DND-41 (cell line): ENCODE results near the gene ZNF266.

Experiments used
- ATAC-seq: fragments of 200-7000 bp; cut with Tn5 transposase; 3 replicates; pipeline ENCODE4 v1.9.1; 2021; ENCODE audit warnings: low read depth; ENCODE audit not compliant: insufficient read depth
- DNase-seq: peaks from one replicate; pipeline ENCODE4 v3.0.0-alpha.2; 2020
- H2AFZ ChIP-seq: 2 replicates; pipeline ENCODE4 v1.6.0; 2012; ENCODE audit warnings: low read depth, low read length
- H3K27ac ChIP-seq: 2 replicates; pipeline ENCODE4 v1.5.1; 2012; ENCODE audit warnings: low read length, inconsistent platforms
- H3K27me3 ChIP-seq: fragments of 200-600 bp; sonication (generic); 2 replicates; pipeline ENCODE4 v1.6.0; 2012; ENCODE audit warnings: low read length, mild to moderate bottlenecking, inconsistent platforms; ENCODE audit not compliant: insufficient read depth, poor library complexity
- H3K36me3 ChIP-seq: 2 replicates; pipeline ENCODE4 v1.5.1; 2012; ENCODE audit warnings: low read length, inconsistent platforms; ENCODE audit not compliant: insufficient read depth
- H3K4me1 ChIP-seq: 2 replicates; pipeline ENCODE4 v1.5.1; 2012; ENCODE audit warnings: mild to moderate bottlenecking, low read length; ENCODE audit not compliant: insufficient read depth
- H3K4me2 ChIP-seq: 2 replicates; pipeline ENCODE4 v1.6.0; 2012; ENCODE audit warnings: mild to moderate bottlenecking, moderate library complexity, low read length, inconsistent platforms; ENCODE audit not compliant: insufficient read depth
- H3K4me3 ChIP-seq, 2 experiments: fragments of 200-600 bp in 1 of 2; shearing (Covaris generic) in 1 of 2; 2 replicates each; pipeline ENCODE4 v1.5.1; 2012 to 2016; ENCODE audit warnings: inconsistent platforms in 2 of 2, low read length in 2 of 2, mild to moderate bottlenecking in 2 of 2, low read depth in 1 of 2, moderate library complexity in 1 of 2
- H3K79me2 ChIP-seq: 2 replicates; pipeline ENCODE4 v1.6.0; 2012; ENCODE audit warnings: low read length, inconsistent platforms; ENCODE audit not compliant: insufficient read depth
- H3K9ac ChIP-seq: 2 replicates; pipeline ENCODE4 v1.6.0; 2012; ENCODE audit warnings: low read depth, mild to moderate bottlenecking, inconsistent platforms, low read length, moderate library complexity
- H3K9me3 ChIP-seq: 2 replicates; pipeline ENCODE4 v1.5.1; 2012; ENCODE audit warnings: low read length, moderate library complexity, mild to moderate bottlenecking, inconsistent platforms; ENCODE audit not compliant: insufficient read depth, severe bottlenecking
- H4K20me1 ChIP-seq: 2 replicates; pipeline ENCODE4 v1.6.0; 2012; ENCODE audit warnings: low read length; ENCODE audit not compliant: insufficient read depth
- CTCF ChIP-seq: IDR thresholded peaks from 2 replicates; pipeline ENCODE4 v1.5.1; 2012; ENCODE audit warnings: borderline replicate concordance, low read length, moderate library complexity, mild to moderate bottlenecking; ENCODE audit not compliant: poor library complexity, severe bottlenecking; ENCODE audit errors: extremely low read depth
- EZH2 ChIP-seq: IDR thresholded peaks from 3 replicates; pipeline ENCODE4 v1.6.1; 2012; ENCODE audit warnings: borderline replicate concordance, low read depth, mild to moderate bottlenecking, moderate library complexity, low read length, inconsistent platforms; ENCODE audit not compliant: severe bottlenecking

Gene ZNF266

GRCh38 chr19:9407827-9408226 is 27.5 kb downstream of the ZNF266 start:
- Histone ChIP-seq H3K36me3 (peaks cover 15% of the 10 kb centered on the region), H3K4me2 (0 out of 2 replicates have a peak overlapping the region, but pooled peaks have one; percentile 19), H3K27me3 (no peaks in the 10 kb centered on the region), H3K9me3 (peaks cover 5% of the 10 kb centered on the region), H4K20me1 (no peaks in the 10 kb centered on the region), H3K4me3 (no peak overlapping the region), H3K4me1 (0 out of 2 replicates have a peak, but pooled peaks cover 4% of the 10 kb centered on the region), H3K27ac (no peak overlapping the region), H2AFZ (no peak overlapping the region), H3K79me2 (no peaks in the 10 kb centered on the region), H3K9ac (no peak overlapping the region)
- TF ChIP-seq EZH2: no peak
- no peak for TF ChIP-seq CTCF
- no peak for DNase-seq
- no peak for ATAC-seq

- Histone ChIP-seq H3K79me2 (no peaks in the 10 kb centered on the region), H3K4me2 (no peak overlapping the region), H3K4me3 (no peak overlapping the region), H3K27ac (no peak overlapping the region), H3K4me1 (0 out of 2 replicates have a peak, but pooled peaks cover 4% of the 10 kb centered on the region), H4K20me1 (no peaks in the 10 kb centered on the region), H3K27me3 (no peaks in the 10 kb centered on the region), H3K9ac (no peak overlapping the region), H3K36me3 (peaks cover 5% of the 10 kb centered on the region; the same call in 1 of the 2 replicates), H3K9me3 (no peaks in the 10 kb centered on the region), H2AFZ (no peak overlapping the region)
- DNase-seq (no peak), ATAC-seq (no peak)
- TF ChIP-seq EZH2 (no peak), CTCF (no peak)
Measured at GRCh38 chr19:9406798-9407352, 28.5 kb downstream of the ZNF266 start.

GRCh38 chr19:9381361-9381785 is 54.0 kb downstream of the ZNF266 start:
- Histone ChIP-seq H3K79me2 (no peaks in the 10 kb centered on the region), H3K36me3 (peaks cover 72% of the 10 kb centered on the region), H3K9ac (no peak overlapping the region), H3K27me3 (no peaks in the 10 kb centered on the region), H3K4me3 (no peak overlapping the region), H3K9me3 (peaks cover 67% of the 10 kb centered on the region), H3K4me1 (no peaks in the 10 kb centered on the region), H3K4me2 (no peak overlapping the region), H3K27ac (no peak overlapping the region), H4K20me1 (no peaks in the 10 kb centered on the region), H2AFZ (no peak overlapping the region)
- ATAC-seq (no peak), DNase-seq (no peak)
- TF ChIP-seq EZH2: no peak
- no peak for TF ChIP-seq CTCF
